HL-60/S4 treated with phorbol 12-myristate 13-acetate at 8.2 ng/mL for 4 days and 3 days (cell line): ENCODE measurements around the gene PXDC1.

Source experiments
- in situ Hi-C: fragments of 300-500 bp; cut with MboI; formaldehyde crosslinking; loops from 2 replicates; pipeline ENCODE4 v1.15.0; 2022; ENCODE audit warnings: low sequenced_read_pairs

Gene PXDC1

GRCh38 chr6:3749067-3749841, 2.3 kb downstream of the PXDC1 start:
- in situ Hi-C loops: loop anchor here (10.0 to 25.0 kb wide), 3 partner anchors 236 to 612 kb away; no protein-coding TSS in a partner anchor

GRCh38 chr6:3748208-3749066, 3.1 kb downstream of the PXDC1 start:
- in situ Hi-C loops: loop anchor here (10.0 to 25.0 kb wide), 3 partner anchors 236 to 611 kb away; no protein-coding TSS in a partner anchor

- in situ Hi-C loops: loop anchor here (10.0 to 25.0 kb wide), 3 partner anchors 238 to 610 kb away; no protein-coding TSS in a partner anchor
These were observed 4.3 kb downstream of the PXDC1 start for GRCh38 chr6:3747100-3747737.

GRCh38 chr6:3746696-3747095, 4.8 kb downstream of the PXDC1 start:
- in situ Hi-C loops: loop anchor here (10.0 to 25.0 kb wide), 3 partner anchors 238 to 609 kb away; no protein-coding TSS in a partner anchor

GRCh38 chr6:3746119-3746691, 5.3 kb downstream of the PXDC1 start:
- in situ Hi-C loops: loop anchor here (10.0 to 25.0 kb wide), 3 partner anchors 239 to 609 kb away; no protein-coding TSS in a partner anchor

GRCh38 chr6:3745566-3746118, 5.9 kb downstream of the PXDC1 start:
- in situ Hi-C loops: loop anchor here (10.0 to 25.0 kb wide), 3 partner anchors 239 to 608 kb away; no protein-coding TSS in a partner anchor

GRCh38 chr6:3744901-3745470, 6.5 kb downstream of the PXDC1 start:
- in situ Hi-C loops: loop anchor here (10.0 to 25.0 kb wide), 3 partner anchors 240 to 608 kb away; no protein-coding TSS in a partner anchor

GRCh38 chr6:3744211-3744900, 7.2 kb downstream of the PXDC1 start:
- in situ Hi-C loops: loop anchor here (10.0 to 25.0 kb wide), 3 partner anchors 240 to 607 kb away; no protein-coding TSS in a partner anchor

GRCh38 chr6:3743541-3743940, 8.0 kb downstream of the PXDC1 start:
- in situ Hi-C loops: loop anchor here (10.0 to 25.0 kb wide), 3 partner anchors 241 to 606 kb away; no protein-coding TSS in a partner anchor

GRCh38 chr6:3742426-3743344, 8.8 kb downstream of the PXDC1 start:
- in situ Hi-C loops: loop anchor here (10.0 to 25.0 kb wide), 3 partner anchors 242 to 605 kb away; no protein-coding TSS in a partner anchor

- in situ Hi-C loops: loop anchor here (10.0 to 25.0 kb wide), 3 partner anchors 243 to 605 kb away; no protein-coding TSS in a partner anchor
These were observed 9.5 kb downstream of the PXDC1 start for GRCh38 chr6:3742076-3742425.

- in situ Hi-C loops: loop anchor here (10.0 to 25.0 kb wide), 3 partner anchors 243 to 604 kb away; no protein-coding TSS in a partner anchor
These were observed 10.0 kb downstream of the PXDC1 start for GRCh38 chr6:3741477-3741871.

- in situ Hi-C loops: loop anchor here (10.0 to 25.0 kb wide), 3 partner anchors 244 to 604 kb away; no protein-coding TSS in a partner anchor
These were observed 10.7 kb downstream of the PXDC1 start for GRCh38 chr6:3740551-3741476.

- in situ Hi-C loops: loop anchor here (25.0 kb wide), 2 partner anchors 423 to 602 kb away; no protein-coding TSS in a partner anchor
These were observed 12.1 kb downstream of the PXDC1 start for GRCh38 chr6:3739311-3739897.

GRCh38 chr6:3738381-3739131, 13.0 kb downstream of the PXDC1 start:
- in situ Hi-C loops: loop anchor here (25.0 kb wide), 2 partner anchors 424 to 601 kb away; no protein-coding TSS in a partner anchor
